ENCODE data around the gene NUDT21.
"Not testable (repeated sequence)": the region's sequence is repeated elsewhere in the genome, so short reads cannot be mapped to it uniquely, and the experiment has no call there.

Gene NUDT21

GRCh38 chr16:56450986-56451752, at the start of gene NUDT21, which contains the start of gene OGFOD1:
Gene NUDT21 (minus strand): TSS chr16:56451332. CDS start chr16:56451202, 130 bp downstream.
Gene OGFOD1 (plus strand): TSS chr16:56451554. CDS start chr16:56451613, 59 bp downstream.
- DNase-seq (ENCODE audit: low spot score): peak; percentile 97
- peak within 1 kb of the TSS; percentile 88 to 91 for H3K27ac ChIP-seq
- TF ChIP-seq CTCF (IDR thresholded peaks at IDR 0.05): no peak
- peak within 1 kb of the TSS; percentile 98 for H3K4me3 ChIP-seq

GRCh38 chr16:56493815-56494214, 42.7 kb upstream of the NUDT21 start:
- TF ChIP-seq CTCF (IDR thresholded peaks at IDR 0.05): no peak
- H3K27ac ChIP-seq: no peak overlapping the region

GRCh38 chr16:56493126-56493525, 42.0 kb upstream of the NUDT21 start:
- no peak for TF ChIP-seq CTCF (IDR thresholded peaks at IDR 0.05)
- Histone ChIP-seq H3K27ac (no peak overlapping the region), H3K4me3 (no peak overlapping the region)
- DNase-seq (ENCODE audit: low spot score): no peak

More at GRCh38 chr16:56493815-56494214, 42.7 kb upstream of the NUDT21 start:
- no peak for DNase-seq (ENCODE audit: low spot score)
- H3K4me3 ChIP-seq: no peak overlapping the region

- H3K4me3 ChIP-seq: no peak overlapping the region
- TF ChIP-seq CTCF (IDR thresholded peaks at IDR 0.05): no peak
- no peak for DNase-seq (ENCODE audit: low spot score)
- no peak overlapping the region for H3K27ac ChIP-seq
Measured at GRCh38 chr16:56491657-56492261, 40.6 kb upstream of the NUDT21 start.

GRCh38 chr16:56488868-56489267, 37.7 kb upstream of the NUDT21 start:
- DNase-seq (ENCODE audit: low spot score); H3K27ac ChIP-seq; H3K4me3 ChIP-seq: not testable (repeated sequence)

GRCh38 chr16:56488035-56488434, 36.9 kb upstream of the NUDT21 start:
- no peak for DNase-seq (ENCODE audit: low spot score)
- no peak overlapping the region for H3K27ac ChIP-seq
- no peak for TF ChIP-seq CTCF (IDR thresholded peaks at IDR 0.05)
- no peak overlapping the region for H3K4me3 ChIP-seq

- no peak overlapping the region for H3K27ac ChIP-seq
- no peak overlapping the region for H3K4me3 ChIP-seq
- DNase-seq (ENCODE audit: low spot score): no peak
- TF ChIP-seq CTCF (IDR thresholded peaks at IDR 0.05): no peak
Measured at GRCh38 chr16:56483394-56483793, 32.3 kb upstream of the NUDT21 start.
